Thyroid gland (tissue), 4 donors: ENCODE data around the gene GOLIM4.

Experiments used
- POLR2A ChIP-seq, 2 donors: fragments of 450-650 bp; IDR thresholded peaks; one replicate each; pipeline ENCODE4 v1.6.1; 2017; ENCODE audit warnings: antibody characterized with exemption in 2 of 2, mild to moderate bottlenecking in 2 of 2, moderate library complexity in 1 of 2
- TF ChIP-seq, protein P1 (sequence below), 6 experiments: fragments of 200-600 bp in 3 of 6; fragments of 450-650 bp in 3 of 6; sonication (generic) in 3 of 6; IDR thresholded peaks; one replicate each; pipeline ENCODE4 v1.5.1; 2016 to 2019; ENCODE audit warnings: antibody characterized with exemption in 6 of 6, mild to moderate bottlenecking in 2 of 6, inconsistent platforms in 1 of 6, moderate library complexity in 1 of 6

DNA sequence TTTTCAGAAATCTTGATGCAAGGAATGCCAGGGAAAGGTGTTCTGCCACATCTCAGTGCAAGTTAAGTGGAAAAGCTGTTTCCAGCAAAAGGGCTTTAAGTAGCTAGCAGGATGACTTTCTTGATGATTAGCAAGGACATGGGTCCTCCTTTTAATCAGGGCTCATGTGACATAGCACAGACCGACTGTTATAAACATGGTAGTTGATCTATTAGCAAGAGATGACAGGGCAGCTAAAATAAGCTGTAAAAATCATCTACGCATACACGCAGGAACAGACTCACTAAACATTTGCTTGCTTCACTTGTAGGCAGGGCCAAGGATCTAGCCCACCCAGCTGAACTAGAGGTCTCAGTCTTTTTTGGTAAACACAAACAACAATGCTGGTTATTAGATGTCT lies 69.0 kb downstream of the GOLIM4 start:
- TF ChIP-seq, protein P1, sequence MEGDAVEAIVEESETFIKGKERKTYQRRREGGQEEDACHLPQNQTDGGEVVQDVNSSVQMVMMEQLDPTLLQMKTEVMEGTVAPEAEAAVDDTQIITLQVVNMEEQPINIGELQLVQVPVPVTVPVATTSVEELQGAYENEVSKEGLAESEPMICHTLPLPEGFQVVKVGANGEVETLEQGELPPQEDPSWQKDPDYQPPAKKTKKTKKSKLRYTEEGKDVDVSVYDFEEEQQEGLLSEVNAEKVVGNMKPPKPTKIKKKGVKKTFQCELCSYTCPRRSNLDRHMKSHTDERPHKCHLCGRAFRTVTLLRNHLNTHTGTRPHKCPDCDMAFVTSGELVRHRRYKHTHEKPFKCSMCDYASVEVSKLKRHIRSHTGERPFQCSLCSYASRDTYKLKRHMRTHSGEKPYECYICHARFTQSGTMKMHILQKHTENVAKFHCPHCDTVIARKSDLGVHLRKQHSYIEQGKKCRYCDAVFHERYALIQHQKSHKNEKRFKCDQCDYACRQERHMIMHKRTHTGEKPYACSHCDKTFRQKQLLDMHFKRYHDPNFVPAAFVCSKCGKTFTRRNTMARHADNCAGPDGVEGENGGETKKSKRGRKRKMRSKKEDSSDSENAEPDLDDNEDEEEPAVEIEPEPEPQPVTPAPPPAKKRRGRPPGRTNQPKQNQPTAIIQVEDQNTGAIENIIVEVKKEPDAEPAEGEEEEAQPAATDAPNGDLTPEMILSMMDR (IDR thresholded peaks at IDR 0.05): no peak
- no peak for TF ChIP-seq POLR2A (IDR thresholded peaks at IDR 0.05)
